ENCODE measurements around the gene OR10W1. TPM values are rescaled to one million over a fixed set of nuclear protein-coding genes. Genes with fewer than 3 reads are reported as not detected.

OR10W1 gene
- not detected for polyA plus RNA-seq (ENCODE audit: insufficient read depth in 1 of 5, insufficient read length in 5 of 5, low replicate concordance in 1 of 5)
- long read RNA-seq, donor 1 = 0 reads
- long read RNA-seq, donor 2 = 0 reads
- long read RNA-seq, donor 3 = 0 reads
- long read RNA-seq, donor 4 = 0 reads
- long read RNA-seq, donor 5 = 0 reads
- long read RNA-seq, donor 6 = 0 reads
- long read RNA-seq, donor 7 = 0 reads
- long read RNA-seq, donor 8 = 0 reads

GRCh38 chr11:58268142-58268541 is at the start of gene OR10W1:
Gene OR10W1 (minus strand): TSS chr11:58268260. CDS start chr11:58267858, 402 bp downstream.
- no peak for DNase-seq

GRCh38 chr11:58316142-58316541 is 48.1 kb upstream of the OR10W1 start:
- no peak for DNase-seq

GRCh38 chr11:58301576-58301975 is 33.5 kb upstream of the OR10W1 start:
- DNase-seq = no peak

GRCh38 chr11:58292017-58292416 is 24.0 kb upstream of the OR10W1 start:
- DNase-seq = no peak

GRCh38 chr11:58289266-58289665 is 21.2 kb upstream of the OR10W1 start:
- no peak for DNase-seq

- DNase-seq = no peak
Observed at GRCh38 chr11:58286249-58286648, 18.2 kb upstream of the OR10W1 start.

- DNase-seq = no peak
Observed at GRCh38 chr11:58285483-58286040, 17.5 kb upstream of the OR10W1 start.

GRCh38 chr11:58276151-58276550 is 8.1 kb upstream of the OR10W1 start:
- DNase-seq = no peak

GRCh38 chr11:58275002-58275401 is 6.9 kb upstream of the OR10W1 start:
- DNase-seq = no peak

- DNase-seq = no peak
Observed at GRCh38 chr11:58259983-58260382, 8.1 kb downstream of the OR10W1 start.

- DNase-seq = no peak
Observed at GRCh38 chr11:58254936-58255335, 13.1 kb downstream of the OR10W1 start.

- DNase-seq = no peak
Observed at GRCh38 chr11:58243954-58244353, 24.1 kb downstream of the OR10W1 start.

GRCh38 chr11:58227956-58228615 is 40.0 kb downstream of the OR10W1 start:
- no peak for DNase-seq

- no peak for DNase-seq
Observed at GRCh38 chr11:58222721-58223120, 45.3 kb downstream of the OR10W1 start.

Other genes starting within 250 kb of the OR10W1 start
- gene OR9Q1, start 244.4 kb downstream of the OR10W1 start, polyA plus RNA-seq (ENCODE audit: insufficient read depth in 1 of 5, insufficient read length in 5 of 5, low replicate concordance in 1 of 5) = not detected
- not detected for gene OR6Q1, start 237.3 kb downstream of the OR10W1 start, polyA plus RNA-seq (ENCODE audit: insufficient read depth in 1 of 5, insufficient read length in 5 of 5, low replicate concordance in 1 of 5)
- not detected for gene OR9I1, start 142.7 kb downstream of the OR10W1 start, polyA plus RNA-seq (ENCODE audit: insufficient read depth in 1 of 5, insufficient read length in 5 of 5, low replicate concordance in 1 of 5)
- not detected for gene OR9Q2, start 79.2 kb downstream of the OR10W1 start, polyA plus RNA-seq (ENCODE audit: insufficient read depth in 1 of 5, insufficient read length in 5 of 5, low replicate concordance in 1 of 5)
- not detected for gene OR1S2, start 64.1 kb downstream of the OR10W1 start, polyA plus RNA-seq (ENCODE audit: insufficient read depth in 1 of 5, insufficient read length in 5 of 5, low replicate concordance in 1 of 5)
- not detected for gene OR1S1, start 55.5 kb downstream of the OR10W1 start, polyA plus RNA-seq (ENCODE audit: insufficient read depth in 1 of 5, insufficient read length in 5 of 5, low replicate concordance in 1 of 5)
- under 1 TPM in 1 of 5 donors, not detected in 4; 0.30 TPM for gene OR10Q1, start 39.3 kb downstream of the OR10W1 start, polyA plus RNA-seq (ENCODE audit: insufficient read depth in 1 of 5, insufficient read length in 5 of 5, low replicate concordance in 1 of 5)
- gene OR5B17, start 90.8 kb upstream of the OR10W1 start, polyA plus RNA-seq (ENCODE audit: insufficient read depth in 1 of 5, insufficient read length in 5 of 5, low replicate concordance in 1 of 5) = not detected
- not detected for gene OR5B3, start 138.6 kb upstream of the OR10W1 start, polyA plus RNA-seq (ENCODE audit: insufficient read depth in 1 of 5, insufficient read length in 5 of 5, low replicate concordance in 1 of 5)
- not detected for gene OR5B2, start 159.9 kb upstream of the OR10W1 start, polyA plus RNA-seq (ENCODE audit: insufficient read depth in 1 of 5, insufficient read length in 5 of 5, low replicate concordance in 1 of 5)
- gene OR5B12, start 174.0 kb upstream of the OR10W1 start, polyA plus RNA-seq (ENCODE audit: insufficient read depth in 1 of 5, insufficient read length in 5 of 5, low replicate concordance in 1 of 5) = not detected
- not detected for gene OR5B21, start 239.8 kb upstream of the OR10W1 start, polyA plus RNA-seq (ENCODE audit: insufficient read depth in 1 of 5, insufficient read length in 5 of 5, low replicate concordance in 1 of 5)

All from right lung (tissue), 10 donors.